CD4-positive, alpha-beta T cell treated with Interleukin-21 for 1 hour (primary cell): ENCODE data around the gene PPRC1.
A peak's percentile ranks its signal among the peaks of the same experiment; 100 is the strongest.

ENCODE experiments used
- DNase-seq: peaks from one replicate; pipeline ENCODE4 v3.0.0-alpha.2; 2020

Gene PPRC1

GRCh38 chr10:102132563-102133372 lies at the start of gene PPRC1:
TSS of gene PPRC1 (plus strand) at chr10:102133040. CDS start at chr10:102133069, 29 bp downstream.
- peak; percentile 98 for DNase-seq

GRCh38 chr10:102083541-102083940 lies 49.3 kb upstream of the PPRC1 start:
- no peak for DNase-seq

GRCh38 chr10:102085336-102085735 lies 47.5 kb upstream of the PPRC1 start:
- DNase-seq: no peak

GRCh38 chr10:102086196-102086595 lies 46.6 kb upstream of the PPRC1 start:
- no peak for DNase-seq

GRCh38 chr10:102090772-102091171 lies 42.1 kb upstream of the PPRC1 start:
- no peak for DNase-seq

GRCh38 chr10:102096449-102096848 lies 36.4 kb upstream of the PPRC1 start:
- no peak for DNase-seq

- DNase-seq: no peak
These were observed 31.7 kb upstream of the PPRC1 start for GRCh38 chr10:102101152-102101551.

- no peak for DNase-seq
These were observed 30.4 kb upstream of the PPRC1 start for GRCh38 chr10:102102421-102102820.

GRCh38 chr10:102106998-102107397 lies 25.8 kb upstream of the PPRC1 start:
- no peak for DNase-seq

- no peak for DNase-seq
These were observed 23.4 kb upstream of the PPRC1 start for GRCh38 chr10:102109166-102110116.

GRCh38 chr10:102111276-102111675 lies 21.6 kb upstream of the PPRC1 start:
- no peak for DNase-seq

GRCh38 chr10:102112210-102112817 lies 20.5 kb upstream of the PPRC1 start:
- no peak for DNase-seq

GRCh38 chr10:102113261-102113955 lies 19.4 kb upstream of the PPRC1 start:
- peak; percentile 30 for DNase-seq

- DNase-seq: no peak
These were observed 18.6 kb upstream of the PPRC1 start for GRCh38 chr10:102113956-102114857.

GRCh38 chr10:102114861-102115618 lies 17.8 kb upstream of the PPRC1 start:
- DNase-seq: peak; percentile 82

- DNase-seq: peak; percentile 33
These were observed 17.1 kb upstream of the PPRC1 start for GRCh38 chr10:102115775-102116174.

- DNase-seq: no peak
These were observed 16.2 kb upstream of the PPRC1 start for GRCh38 chr10:102116656-102117055.

- DNase-seq: peak; percentile 72
These were observed 15.3 kb upstream of the PPRC1 start for GRCh38 chr10:102117391-102118159.

- no peak for DNase-seq
These were observed 14.0 kb upstream of the PPRC1 start for GRCh38 chr10:102118867-102119266.
